Stimulated activated CD4-positive, alpha-beta T cell treated with anti-CD3 and anti-CD28 coated beads, Interleukin-12 subunit alpha, Interleukin-12 subunit beta, amount 100 ng/mL, for 48 hours (primary cell): ENCODE results near the gene STIM1.
A peak's percentile ranks its signal among the peaks of the same experiment; 100 is the strongest.
"Not testable (repeated sequence)": the region's sequence is repeated elsewhere in the genome, so short reads cannot be mapped to it uniquely, and the experiment has no call there.

Experiments
- DNase-seq, 3 donors: peaks; one replicate each; pipeline ENCODE4 v3.0.0-alpha.2; 2020; ENCODE audit warnings: low read depth in 2 of 3, low spot score in 1 of 3

The STIM1 gene

DNA sequence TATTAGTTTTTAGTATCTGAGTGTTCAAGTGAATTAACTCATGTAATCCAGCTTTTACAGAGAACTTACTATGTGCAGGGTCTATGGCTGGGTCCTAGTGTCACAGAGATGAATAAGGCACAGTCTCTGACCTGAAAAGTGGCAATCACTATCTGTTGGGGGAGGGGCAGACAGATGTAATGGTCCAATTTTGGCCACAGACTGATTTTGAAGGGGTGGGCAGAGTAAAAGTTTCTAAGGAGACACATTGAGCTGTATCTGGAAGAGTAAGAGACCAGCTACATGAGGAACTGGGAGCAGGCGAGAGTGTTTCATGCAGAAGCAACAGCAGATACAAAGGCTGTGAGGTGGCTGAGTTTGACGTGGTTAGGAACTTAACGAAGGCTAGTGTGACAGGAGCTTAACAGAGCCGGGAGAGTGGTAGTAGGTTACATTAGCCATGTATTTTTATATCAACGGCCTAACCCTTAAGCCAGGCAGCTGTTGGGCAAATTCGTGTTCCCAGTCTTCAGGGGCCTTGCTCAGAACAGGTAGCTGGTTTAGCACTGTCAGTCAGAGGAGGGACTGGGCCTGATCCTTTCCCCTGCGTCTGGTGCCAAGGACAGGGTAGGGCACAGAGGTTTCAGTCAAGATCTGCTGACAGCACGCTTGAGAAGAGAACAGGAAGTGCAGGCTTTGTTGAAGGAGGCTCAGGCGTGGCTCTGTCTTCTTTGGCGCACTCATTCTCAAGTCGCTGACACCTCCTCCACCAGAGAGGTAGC is 1.4 kb upstream of the STIM1 start:
- DNase-seq, result peak in 2 of 3 donors; percentile 52 to 58

DNA sequence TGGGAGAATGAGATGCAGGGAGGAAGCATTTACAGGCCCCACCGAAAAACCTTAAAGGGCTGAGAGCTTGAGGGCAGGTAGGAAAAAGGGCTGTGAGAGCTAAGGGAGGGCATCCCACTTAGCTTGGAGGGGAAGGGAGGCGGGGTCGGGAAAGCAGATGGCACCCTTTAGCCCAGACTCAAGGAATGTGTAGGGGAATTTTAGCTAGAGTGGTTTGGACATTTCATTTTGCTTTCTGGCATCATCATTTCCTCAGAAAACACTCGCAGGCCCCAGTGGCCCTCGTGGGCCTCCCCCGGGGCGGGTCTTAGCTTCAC is 846 bp upstream of the STIM1 start:
- DNase-seq, result no peak

DNA sequence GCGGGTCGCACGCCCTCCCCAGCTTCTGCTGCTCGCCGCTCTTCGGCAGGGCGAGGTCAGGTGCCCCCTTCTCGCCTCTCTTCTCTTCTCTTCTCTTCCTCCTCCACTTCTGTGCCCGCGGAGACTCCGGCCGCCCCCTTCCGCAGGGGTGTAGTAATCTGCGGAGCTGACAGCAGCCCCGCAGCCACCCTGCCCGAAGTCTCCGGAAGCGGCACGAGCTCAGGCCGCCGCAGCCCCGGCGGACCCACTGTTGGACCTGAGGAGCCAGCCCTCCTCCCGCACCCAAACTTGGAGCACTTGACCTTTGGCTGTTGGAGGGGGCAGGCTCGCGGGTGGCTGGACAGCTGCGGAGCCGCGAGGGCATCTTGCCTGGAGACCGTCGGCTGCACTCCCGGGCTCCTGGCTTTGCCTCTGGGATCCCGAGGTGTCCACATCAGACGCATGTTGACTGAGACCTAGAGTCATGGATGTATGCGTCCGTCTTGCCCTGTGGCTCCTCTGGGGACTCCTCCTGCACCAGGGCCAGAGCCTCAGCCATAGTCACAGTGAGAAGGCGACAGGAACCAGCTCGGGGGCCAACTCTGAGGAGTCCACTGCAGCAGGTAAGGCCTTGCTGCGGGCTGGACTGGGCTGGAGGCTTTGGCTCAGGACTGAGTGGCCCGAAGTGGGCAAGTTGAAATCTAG is 486 bp downstream of the STIM1 start:
- DNase-seq, result no peak

DNA sequence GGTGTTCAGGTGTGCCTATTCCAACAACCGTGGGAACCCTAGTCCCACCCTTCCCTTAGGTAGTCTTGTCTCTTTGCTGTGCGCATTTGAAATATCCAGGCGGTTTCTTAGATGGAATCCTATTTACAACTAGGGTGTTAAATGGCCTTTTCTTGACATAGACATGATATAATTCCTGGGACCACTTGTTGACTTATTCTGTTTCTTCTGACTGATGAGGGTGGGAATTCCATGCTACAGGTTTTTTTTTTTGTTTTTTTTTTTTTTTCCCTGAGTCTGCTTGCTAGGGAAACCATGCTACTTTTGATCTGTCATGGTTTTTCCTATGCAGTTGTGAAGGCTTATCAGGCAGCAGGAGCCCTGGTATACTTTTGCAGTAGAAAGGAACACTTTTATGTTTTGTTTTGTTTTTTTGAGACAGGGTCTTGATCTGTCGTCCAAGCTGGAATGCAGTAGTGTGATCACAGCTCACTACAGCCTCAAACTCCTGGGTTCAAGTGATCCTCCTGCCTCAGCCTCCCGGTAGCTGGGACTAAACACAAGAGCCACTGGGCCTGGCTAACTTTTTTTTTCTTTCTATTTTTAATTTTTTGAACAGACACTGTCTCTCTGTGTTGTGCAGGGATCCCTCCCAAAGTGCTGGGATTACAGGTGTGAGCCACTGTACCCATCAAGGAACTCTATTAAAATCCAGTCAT is 1.5 kb downstream of the STIM1 start:
- no peak for DNase-seq

DNA sequence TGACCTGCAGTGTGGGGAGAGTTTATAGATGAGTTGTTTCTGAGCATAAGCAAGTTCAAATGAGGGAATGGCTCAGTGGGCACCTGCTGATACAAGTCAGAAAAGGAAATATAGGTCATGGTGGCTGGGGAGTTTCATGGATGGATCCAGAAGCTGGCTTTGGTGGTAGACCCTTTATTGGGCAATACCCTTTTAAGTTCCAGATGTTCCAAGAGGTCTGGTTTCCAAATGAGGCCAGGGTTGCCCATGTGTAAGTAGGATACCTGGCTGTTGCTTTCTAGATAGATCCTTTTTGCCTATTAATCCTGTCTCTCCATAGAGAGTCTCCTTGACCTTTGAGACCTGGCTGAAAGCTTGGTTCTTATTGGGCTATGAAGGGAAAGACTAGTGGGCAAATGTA is 2.2 kb downstream of the STIM1 start:
- no peak for DNase-seq

DNA sequence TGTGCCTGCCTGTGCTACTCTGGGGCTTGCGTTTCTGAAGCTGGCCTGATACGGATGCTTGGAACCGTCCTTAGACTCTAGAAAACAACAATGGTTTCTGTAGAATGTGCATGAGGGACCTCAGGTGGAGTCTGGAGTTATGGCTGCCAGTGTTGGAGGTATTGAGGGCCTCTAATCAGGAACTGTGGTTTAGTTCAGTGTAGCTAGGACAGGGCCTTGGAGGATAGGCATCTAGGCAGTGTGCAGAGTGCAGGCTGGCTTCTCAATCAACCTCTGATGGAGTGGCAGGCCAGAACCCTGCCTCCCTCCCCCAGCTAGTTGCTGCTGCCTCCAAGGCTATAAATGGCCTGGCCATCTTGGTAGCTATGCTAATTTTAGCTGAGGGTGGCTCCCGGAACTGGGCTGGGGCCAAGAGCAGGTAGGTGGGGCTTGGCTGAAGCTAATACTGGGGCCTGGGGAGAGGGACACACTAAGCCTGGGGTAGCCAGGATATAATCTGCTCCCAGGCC is 4.0 kb downstream of the STIM1 start:
- DNase-seq, result peak in 1 of 3 donors; percentile 8

DNA sequence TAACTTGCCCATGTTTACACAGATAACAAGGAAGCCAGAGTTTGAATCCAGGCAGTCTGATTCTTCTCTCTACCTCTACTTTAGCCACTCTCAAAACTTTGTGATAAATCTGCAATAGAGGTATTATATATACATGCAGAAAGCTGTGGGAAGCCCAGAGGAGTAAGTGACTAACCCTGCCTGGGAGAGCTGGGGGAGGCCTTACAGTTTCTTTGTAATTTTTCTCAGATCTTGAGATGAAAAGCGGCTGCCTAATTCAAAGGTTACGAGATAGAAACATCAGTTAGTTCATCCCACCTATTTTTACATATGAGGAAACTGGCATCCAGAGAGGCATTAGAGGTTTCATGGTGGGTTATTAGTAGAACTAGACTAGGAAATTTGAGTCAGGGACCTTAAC is 4.9 kb downstream of the STIM1 start:
- no peak for DNase-seq

GRCh38 chr11:3860898-3861393 is 5.5 kb downstream of the STIM1 start:
- DNase-seq, result not testable (repeated sequence)

DNA sequence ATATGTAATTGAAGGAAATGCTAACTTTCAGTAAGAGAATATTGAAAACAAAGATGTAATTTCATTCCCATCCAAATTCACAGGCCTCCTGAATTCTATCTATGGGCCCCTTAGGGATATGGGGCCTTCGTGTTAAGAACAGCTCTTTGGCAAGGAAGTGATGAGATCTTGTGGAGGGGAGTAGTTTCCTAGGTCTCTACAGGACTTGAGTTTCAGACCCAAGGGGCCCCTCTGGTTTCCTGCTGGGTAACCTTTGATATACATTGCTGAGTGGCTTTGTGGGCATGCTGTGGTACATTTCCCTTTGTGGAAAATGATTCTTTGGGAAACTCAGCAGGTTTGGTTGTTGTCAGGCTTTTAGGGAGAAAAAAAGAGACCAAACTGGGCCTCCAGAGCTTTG is 6.2 kb downstream of the STIM1 start:
- no peak for DNase-seq

DNA sequence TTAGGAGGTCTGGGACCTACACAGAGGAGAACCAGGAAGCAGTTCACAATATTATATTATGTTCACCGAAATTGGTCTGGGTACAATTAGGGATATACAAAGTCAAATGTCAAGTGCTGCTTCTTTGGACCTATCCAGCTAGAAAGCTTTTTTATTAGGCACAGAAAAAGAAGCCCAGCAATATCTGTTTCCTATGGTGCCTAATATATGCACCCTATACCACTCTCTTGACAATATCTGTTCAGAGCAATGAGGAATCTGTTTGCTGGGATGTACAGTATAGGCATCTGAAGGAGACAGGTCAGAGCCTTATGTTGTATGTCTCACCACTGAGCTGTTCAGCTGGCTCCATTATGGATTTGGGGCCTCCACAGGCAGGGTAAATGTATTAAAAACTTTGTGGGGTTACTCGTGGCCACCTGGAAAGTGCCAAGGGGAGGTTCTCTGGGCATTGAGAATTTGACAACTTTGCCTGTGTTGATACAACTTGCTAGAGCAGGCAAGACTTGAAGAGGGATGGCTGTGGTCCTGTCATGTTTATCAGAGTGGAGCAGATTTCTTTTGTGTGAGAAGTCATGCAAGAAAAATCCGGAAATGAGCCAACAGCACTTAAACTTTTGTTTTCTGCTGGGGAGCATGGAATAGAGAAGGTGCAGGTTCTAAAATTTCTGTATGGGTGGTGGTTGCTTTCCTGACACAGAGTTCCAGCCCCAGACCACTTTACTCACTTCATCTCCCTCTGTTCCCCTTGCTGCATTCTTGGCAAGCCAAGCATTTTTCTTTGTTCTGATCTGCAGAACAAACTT is 10.1 kb downstream of the STIM1 start:
- DNase-seq, result no peak

DNA sequence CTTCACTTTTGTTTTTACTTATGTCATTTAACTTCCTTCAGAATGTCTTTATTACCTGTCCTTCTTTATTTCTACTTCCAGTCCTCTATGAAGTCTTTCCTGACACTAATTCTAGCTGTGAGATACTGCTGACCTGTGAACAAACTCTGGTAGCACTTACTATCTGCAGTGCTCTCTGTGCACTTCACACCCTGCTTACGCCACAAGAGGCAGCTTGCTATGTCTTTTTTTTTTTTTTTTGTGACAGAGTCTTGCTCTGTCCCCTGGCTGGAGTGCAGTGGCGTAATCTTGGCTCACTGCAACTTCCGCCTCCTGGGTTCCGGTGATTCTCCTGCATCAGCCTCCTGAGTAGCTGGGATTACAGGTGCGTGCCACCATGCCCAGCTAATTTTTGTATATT is 10.7 kb downstream of the STIM1 start:
- no peak for DNase-seq

DNA sequence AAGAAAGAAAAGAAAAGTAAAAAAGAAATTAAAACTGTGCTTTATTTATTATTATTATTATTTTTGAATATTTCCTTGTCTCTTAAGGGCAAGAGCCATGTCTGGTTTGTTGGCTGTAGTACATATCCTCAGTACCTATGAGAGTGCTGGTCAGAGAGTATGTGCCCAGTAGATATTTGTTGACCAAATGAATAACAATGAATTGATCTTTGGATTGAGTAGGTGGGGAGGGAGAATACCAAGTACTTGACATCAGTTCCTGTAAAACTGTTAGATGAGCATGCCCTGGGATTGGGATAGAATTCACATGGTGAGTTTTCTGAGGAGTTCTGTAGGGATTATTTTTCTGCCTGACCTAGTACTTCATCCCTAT is 11.4 kb downstream of the STIM1 start:
- DNase-seq, result no peak

DNA sequence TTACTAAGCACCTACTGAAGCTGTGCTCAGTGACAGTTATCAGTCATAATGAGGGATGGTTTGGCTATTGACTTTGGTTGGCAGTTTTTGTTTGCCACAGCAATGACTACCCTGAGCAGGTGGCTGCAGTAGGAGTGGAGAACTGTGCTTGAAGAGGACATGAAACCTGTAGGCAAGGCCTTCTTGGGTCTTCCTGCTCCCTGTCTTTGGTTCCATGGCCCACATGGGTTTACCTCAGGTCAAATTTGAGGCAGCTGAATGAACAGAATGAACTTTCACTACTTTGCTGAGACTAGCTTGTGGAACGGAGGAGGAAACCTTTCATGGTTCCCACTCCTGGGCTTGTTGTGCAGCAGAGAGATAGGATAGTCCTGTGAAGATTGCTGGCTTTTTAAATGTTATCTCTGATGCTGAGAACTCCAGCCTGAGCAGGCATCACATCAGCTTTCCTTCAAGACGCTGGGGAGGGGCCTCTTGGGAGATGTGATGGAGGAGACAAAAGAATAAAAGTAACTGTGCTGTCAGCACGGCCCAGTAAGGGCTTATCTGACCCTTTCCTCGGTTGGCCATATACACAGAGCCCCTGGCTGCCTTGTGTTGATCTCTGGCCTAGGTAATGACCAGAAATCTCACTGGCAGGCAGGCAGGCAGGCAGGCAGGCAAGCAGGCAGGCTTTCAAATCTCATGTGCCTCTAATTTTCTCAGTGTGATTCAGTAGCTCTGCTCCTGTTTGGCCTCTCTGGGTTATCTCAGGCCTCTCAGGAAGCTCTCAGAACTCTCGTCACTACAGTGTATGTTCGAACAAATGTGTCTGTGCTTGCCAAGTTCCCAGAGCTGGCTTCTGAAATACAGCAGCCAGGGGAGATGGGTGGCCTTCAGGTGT is 12.0 kb downstream of the STIM1 start:
- DNase-seq, result peak in 1 of 3 donors; percentile 17

DNA sequence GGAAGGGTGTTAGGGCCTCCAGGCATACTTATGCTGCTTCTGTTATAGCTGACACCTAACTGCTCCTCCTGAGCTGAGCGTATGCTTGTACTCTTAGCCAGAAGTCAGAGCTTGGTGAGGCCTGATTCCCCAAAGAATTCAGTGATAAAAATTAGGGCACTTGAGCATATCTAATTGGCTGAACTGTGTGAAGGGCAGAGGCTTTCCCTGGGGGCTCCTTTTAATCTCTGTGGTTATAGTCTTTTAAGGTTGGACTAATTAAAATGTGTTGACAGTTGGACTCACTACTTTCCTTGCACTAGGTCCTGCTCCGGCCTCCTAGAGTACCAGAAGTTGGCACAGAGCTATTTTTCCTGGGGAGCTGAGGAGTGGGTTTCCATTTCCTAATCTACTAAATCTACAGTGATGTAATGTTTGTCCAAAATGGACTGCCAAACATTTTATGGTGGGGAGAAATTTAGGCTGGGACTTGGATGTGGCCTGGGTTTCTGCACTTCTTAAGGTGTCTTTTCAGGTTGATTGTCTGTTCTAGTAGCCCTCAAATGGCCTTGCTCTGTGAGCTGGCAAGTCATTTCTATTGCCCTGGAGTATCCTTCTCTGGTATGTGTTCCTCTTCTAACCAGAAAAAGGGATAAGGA is 18.4 kb downstream of the STIM1 start:
- no peak for DNase-seq

- no peak for DNase-seq
These were observed 21.1 kb downstream of the STIM1 start for GRCh38 chr11:3876613-3877012.

DNA sequence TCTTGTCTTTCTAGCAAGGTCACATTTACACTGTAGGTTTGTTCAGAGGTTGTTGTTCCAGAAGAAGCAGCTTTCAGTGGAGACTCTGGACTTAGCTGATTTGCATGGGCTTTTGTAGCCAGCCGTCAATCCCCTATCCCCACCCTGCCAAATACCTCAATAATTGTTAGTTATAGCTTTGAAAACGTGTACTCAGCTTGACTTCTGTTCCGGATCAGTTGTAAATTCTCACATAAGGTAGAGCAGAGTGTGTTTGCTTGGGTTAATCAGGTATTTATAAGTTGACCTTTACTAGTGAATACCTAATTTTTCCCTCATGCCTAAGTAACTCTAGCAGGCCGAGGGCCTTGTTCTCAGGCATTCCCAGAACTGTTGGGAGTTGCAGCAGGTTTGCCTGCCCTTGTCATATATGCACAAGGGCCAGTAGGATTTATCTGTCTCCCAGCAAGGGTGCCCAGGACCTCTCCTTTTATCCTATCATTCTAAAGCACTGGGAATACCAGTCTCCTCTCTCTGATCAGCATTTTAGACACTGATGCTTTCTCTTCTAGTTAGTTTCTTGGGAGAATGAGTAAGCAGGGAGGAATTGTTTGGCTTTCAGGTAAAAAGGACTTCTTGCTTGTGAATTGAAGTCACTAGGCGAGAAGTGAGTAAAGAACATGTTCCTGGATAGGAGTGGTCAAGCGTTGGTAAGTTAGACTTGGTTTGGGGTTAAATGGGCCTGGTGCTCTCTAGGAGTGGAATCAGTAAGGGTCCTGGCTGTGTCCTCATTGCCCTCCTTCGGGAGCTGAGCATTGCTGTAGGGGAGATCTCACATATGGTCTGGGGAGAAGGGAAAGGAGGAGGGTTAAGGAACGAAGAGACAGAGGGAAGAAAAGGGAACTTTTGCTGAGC is 22.1 kb downstream of the STIM1 start:
- DNase-seq, result no peak

DNA sequence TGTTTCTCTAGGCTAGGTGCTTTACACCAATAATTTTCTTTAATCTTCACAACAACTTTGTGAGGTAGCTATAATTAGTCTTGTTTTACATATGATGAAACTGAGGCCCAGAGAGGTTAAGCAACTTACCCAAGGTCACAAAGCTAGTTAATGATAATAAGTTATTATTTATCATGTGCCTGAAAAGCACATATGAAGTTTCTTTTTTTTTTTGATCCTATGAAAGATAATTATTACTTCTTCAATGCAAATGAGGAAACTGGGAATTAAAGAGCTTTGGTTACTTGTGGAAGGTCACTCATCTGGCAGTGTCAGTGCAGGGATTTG is 22.8 kb downstream of the STIM1 start:
- DNase-seq, result no peak

GRCh38 chr11:3879216-3879966 is 23.9 kb downstream of the STIM1 start:
- no peak for DNase-seq
